ENCODE results near the gene MAP7D1.

The MAP7D1 gene

DNA sequence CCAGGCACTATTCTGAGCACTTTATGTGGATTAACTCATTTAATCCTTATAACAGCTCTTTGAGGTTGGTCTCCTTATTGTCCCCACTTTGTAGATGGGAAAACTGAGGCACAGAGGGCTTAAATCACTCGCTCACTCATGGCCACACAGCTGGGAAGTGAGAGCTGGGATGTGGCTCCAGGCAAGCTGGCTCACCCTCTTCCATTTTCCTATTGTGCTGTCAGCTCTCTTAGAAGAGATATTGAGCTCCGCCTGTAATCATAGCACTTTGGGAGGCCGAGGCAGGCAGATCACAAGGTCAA lies 27.1 kb upstream of the MAP7D1 start:
- TF ChIP-seq, protein P1, sequence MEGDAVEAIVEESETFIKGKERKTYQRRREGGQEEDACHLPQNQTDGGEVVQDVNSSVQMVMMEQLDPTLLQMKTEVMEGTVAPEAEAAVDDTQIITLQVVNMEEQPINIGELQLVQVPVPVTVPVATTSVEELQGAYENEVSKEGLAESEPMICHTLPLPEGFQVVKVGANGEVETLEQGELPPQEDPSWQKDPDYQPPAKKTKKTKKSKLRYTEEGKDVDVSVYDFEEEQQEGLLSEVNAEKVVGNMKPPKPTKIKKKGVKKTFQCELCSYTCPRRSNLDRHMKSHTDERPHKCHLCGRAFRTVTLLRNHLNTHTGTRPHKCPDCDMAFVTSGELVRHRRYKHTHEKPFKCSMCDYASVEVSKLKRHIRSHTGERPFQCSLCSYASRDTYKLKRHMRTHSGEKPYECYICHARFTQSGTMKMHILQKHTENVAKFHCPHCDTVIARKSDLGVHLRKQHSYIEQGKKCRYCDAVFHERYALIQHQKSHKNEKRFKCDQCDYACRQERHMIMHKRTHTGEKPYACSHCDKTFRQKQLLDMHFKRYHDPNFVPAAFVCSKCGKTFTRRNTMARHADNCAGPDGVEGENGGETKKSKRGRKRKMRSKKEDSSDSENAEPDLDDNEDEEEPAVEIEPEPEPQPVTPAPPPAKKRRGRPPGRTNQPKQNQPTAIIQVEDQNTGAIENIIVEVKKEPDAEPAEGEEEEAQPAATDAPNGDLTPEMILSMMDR (IDR thresholded peaks at IDR 0.05), result no peak

DNA sequence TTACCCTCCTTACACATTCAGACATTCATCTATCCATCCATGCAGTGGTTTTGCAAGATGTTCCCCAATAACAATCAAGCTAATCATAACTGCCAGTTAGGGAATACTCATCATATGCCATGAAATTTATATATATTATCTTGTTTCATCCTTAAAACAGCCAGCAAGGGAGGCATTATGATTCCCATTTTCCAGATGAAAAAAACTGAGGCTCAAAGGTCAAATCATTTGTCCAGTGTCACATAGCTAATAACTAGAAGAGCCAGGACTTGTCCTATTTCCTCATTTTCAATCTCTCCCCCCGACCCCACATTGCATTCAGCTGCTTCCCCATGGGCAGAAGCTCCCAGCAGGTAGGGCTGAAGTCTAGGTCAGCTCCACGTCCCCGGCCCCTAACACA lies 23.9 kb upstream of the MAP7D1 start:
- TF ChIP-seq, protein P1 (IDR thresholded peaks at IDR 0.05), result no peak

DNA sequence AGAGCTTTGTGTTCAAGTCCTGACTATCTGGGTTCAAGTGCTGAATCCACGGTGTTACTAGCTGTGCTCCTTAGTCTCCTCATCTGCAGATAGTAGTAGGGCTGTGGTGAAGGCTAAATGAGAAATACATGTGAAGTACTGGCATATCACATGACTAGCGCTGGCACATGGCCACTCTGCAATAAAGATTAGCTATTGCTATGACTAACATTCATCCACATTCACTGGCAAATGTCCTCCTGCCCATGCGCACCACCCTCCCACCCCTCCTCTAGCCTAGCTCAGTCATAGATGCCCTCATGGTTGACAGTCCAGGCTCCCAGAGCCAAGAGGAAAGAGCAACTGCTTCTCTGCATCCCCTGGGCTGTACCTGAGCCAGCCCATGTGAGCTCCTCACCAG lies 22.5 kb upstream of the MAP7D1 start:
- TF ChIP-seq, protein P1 (IDR thresholded peaks at IDR 0.05), result no peak

DNA sequence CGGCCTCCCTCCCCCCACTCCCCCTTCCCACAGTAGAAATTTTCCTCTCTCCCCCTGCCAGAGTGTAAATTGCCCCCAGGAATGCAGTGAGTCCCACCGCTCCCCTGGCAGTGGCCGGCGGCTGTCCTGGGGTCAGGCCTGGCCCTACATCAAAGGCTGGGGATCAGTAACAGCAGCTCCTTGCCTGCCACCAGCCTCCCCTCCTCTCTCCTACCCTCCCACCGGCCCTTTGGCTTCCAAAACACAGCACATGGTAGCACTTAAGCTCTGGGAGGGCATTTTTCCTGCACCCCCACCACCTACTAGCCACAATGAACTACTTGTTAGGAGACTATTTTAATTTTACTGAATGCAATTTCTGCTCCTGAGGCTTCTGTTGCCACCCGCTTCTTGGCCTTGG lies 21.9 kb upstream of the MAP7D1 start:
- TF ChIP-seq, protein P1 (IDR thresholded peaks at IDR 0.05), result no peak

DNA sequence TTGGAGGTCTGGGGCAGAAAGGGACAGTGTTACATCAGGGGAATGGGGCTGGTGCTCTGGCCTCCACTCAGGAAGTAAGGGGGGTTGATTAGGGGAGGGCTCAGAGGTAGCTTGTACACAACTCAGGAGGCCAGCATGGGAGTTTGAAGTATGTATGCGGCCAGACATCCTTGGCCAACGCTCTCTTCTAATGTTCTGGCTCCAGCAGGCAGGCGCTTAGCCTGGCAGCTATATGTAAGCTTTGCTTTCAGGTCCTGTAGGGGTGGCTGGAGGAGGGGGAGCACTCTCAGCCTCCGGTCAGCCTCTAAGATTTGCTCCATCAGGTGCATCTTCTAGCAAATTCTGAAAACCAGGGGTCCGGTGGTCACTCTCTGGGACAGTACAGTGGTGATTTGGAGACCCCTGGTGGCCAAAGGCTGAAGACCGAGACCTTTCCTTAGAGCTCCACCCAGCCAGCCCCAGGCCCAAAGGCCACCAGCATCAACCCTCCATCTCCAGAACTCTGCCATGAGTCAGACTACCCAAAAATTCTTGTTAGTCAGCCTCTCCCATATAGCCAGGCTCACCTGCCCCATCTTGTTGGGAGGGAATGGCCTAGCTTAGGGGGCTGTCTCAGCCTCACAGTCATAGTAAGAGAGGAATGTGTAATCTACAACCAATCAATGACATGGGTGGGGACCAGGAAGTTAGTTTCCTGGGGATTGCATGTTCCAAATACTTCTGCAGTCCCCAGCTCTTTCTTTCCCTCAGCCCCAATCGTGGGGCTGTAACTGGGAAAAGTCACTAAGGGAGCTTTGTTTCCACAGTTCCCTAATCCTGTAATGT lies 21.2 kb upstream of the MAP7D1 start:
- TF ChIP-seq, protein P1 (IDR thresholded peaks at IDR 0.05), result peak; percentile 62

DNA sequence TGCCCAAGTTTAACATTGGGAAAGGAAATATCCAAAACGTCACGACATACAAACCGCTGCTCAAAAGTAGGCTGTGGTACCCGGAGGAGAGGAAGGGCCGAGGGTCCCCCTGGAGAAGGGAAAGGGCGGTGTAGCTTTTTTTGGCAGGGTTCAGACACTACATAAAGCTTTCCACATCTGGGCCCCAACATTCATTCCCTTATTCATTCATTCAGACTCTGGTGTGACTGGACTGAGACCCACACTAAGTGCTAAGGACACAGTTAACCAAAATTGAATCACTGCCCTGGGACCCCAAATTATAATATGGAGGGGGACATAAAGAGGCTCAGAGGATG lies 20.7 kb upstream of the MAP7D1 start:
- TF ChIP-seq, protein P1 (IDR thresholded peaks at IDR 0.05), result no peak

DNA sequence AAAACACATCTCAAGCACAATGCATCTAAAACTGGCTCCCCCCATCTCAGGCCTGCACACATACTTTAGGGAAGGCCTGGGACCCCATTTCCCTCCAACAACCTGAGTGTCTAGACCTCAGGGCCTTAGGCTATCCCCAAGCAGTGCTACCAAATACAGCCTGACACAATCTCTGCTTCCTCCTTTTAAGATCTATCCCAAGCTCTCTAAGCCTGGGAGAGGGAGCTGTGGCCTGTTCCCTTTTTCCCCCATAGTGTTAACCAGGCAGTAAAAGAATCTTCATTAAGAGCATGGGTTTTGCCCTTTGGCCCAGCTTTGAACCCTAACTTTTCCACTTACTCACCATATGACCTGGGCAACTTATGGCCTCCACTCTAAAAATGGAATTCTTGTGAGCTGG lies 20.2 kb upstream of the MAP7D1 start:
- TF ChIP-seq, protein P1 (IDR thresholded peaks at IDR 0.05), result no peak

DNA sequence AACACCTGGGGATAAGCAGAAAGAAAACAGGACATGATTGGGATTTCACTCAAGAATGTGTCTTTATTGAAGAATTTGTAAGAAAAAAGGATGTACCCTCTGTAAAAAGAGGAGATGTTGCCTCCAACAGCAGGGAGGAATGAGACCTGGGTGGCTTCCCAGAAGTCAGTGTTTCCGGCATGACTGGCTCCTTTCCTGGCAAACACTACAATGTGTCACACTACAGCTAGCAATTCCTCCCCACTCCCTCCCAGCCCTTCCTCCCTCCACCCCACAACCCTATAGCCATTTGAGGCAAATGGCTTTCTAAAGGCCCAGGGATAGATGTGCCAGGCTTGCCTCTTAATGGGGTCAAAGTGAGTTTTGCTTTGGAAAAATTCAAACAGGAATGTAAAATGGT lies 19.4 kb upstream of the MAP7D1 start:
- TF ChIP-seq, protein P1 (IDR thresholded peaks at IDR 0.05), result no peak
